ELR (cell line): ENCODE results near the gene ZRANB3.
"Not testable (repeated sequence)": the region's sequence is repeated elsewhere in the genome, so short reads cannot be mapped to it uniquely, and the experiment has no call there.

Experiments
- DNase-seq: peaks from one replicate; pipeline ENCODE4 v3.0.0-alpha.2; 2015; ENCODE audit warnings: low read depth

Gene ZRANB3

GRCh38 chr2:135124924-135125886, 405.8 kb downstream of the ZRANB3 start:
- DNase-seq = peak; percentile 23

GRCh38 chr2:135121658-135122039, 409.4 kb downstream of the ZRANB3 start:
- DNase-seq = not testable (repeated sequence)

- DNase-seq = no peak
Observed at GRCh38 chr2:135121016-135121657, 409.9 kb downstream of the ZRANB3 start.

- no peak for DNase-seq
Observed at GRCh38 chr2:135119582-135119981, 411.4 kb downstream of the ZRANB3 start.

- no peak for DNase-seq
Observed at GRCh38 chr2:135113322-135113721, 417.7 kb downstream of the ZRANB3 start.

- not testable (repeated sequence) for DNase-seq
Observed at GRCh38 chr2:135105513-135106316, 425.3 kb downstream of the ZRANB3 start.

- no peak for DNase-seq
Observed at GRCh38 chr2:135103843-135104242, 427.2 kb downstream of the ZRANB3 start.

GRCh38 chr2:135099802-135100483, 431.1 kb downstream of the ZRANB3 start:
- DNase-seq = no peak

- DNase-seq = no peak
Observed at GRCh38 chr2:135097532-135098231, 433.3 kb downstream of the ZRANB3 start.

- DNase-seq = peak; percentile 17
Observed at GRCh38 chr2:135096665-135097446, 434.2 kb downstream of the ZRANB3 start.

- peak; percentile 70 for DNase-seq
Observed at GRCh38 chr2:135095591-135095990, 435.4 kb downstream of the ZRANB3 start.

- DNase-seq = no peak
Observed at GRCh38 chr2:135094508-135094907, 436.5 kb downstream of the ZRANB3 start.

- DNase-seq = no peak
Observed at GRCh38 chr2:135093670-135094330, 437.2 kb downstream of the ZRANB3 start.

- DNase-seq = no peak
Observed at GRCh38 chr2:135093193-135093592, 437.8 kb downstream of the ZRANB3 start.

- no peak for DNase-seq
Observed at GRCh38 chr2:135091681-135092080, 439.3 kb downstream of the ZRANB3 start.

- not testable (repeated sequence) for DNase-seq
Observed at GRCh38 chr2:135089597-135089996, 441.4 kb downstream of the ZRANB3 start.
